ENCODE data around the gene SLC26A3.

SLC26A3 gene

GRCh38 chr7:107810626-107811025 is 7.6 kb upstream of the SLC26A3 start:
- no peak for TF ChIP-seq CTCF (IDR thresholded peaks at IDR 0.05; ENCODE audit: control extremely low read depth, extremely low read depth, low read depth, missing control alignments)
- no peak for DNase-seq (ENCODE audit: extremely low spot score)
- CTCF ChIA-PET = no interaction called here
- POLR2A ChIA-PET = no interaction called here

GRCh38 chr7:107809179-107809578 is 6.2 kb upstream of the SLC26A3 start:
- no peak for DNase-seq (ENCODE audit: extremely low spot score)
- TF ChIP-seq CTCF (IDR thresholded peaks at IDR 0.05; ENCODE audit: control extremely low read depth, extremely low read depth, low read depth, missing control alignments) = no peak
- CTCF ChIA-PET = interaction anchor here (1.3 kb wide), 1 partner anchor 16 kb away, joined by 4 read pairs; no protein-coding TSS in a partner anchor
- POLR2A ChIA-PET = no interaction called here

- POLR2A ChIA-PET = no interaction called here
- CTCF ChIA-PET = no interaction called here
- no peak for TF ChIP-seq CTCF (IDR thresholded peaks at IDR 0.05; ENCODE audit: control extremely low read depth, extremely low read depth, low read depth, missing control alignments)
- no peak for DNase-seq (ENCODE audit: extremely low spot score)
Observed at GRCh38 chr7:107799647-107800264, 3.3 kb downstream of the SLC26A3 start.

GRCh38 chr7:107792364-107792763 is 10.7 kb downstream of the SLC26A3 start:
- no peak for TF ChIP-seq CTCF (IDR thresholded peaks at IDR 0.05; ENCODE audit: control extremely low read depth, extremely low read depth, low read depth, missing control alignments)
- CTCF ChIA-PET = no interaction called here

GRCh38 chr7:107789647-107790046 is 13.4 kb downstream of the SLC26A3 start:
- no peak for DNase-seq (ENCODE audit: extremely low spot score)
- ChIA-PET POLR2A (no interaction called here), CTCF (no interaction called here)
- no peak for TF ChIP-seq CTCF (IDR thresholded peaks at IDR 0.05; ENCODE audit: control extremely low read depth, extremely low read depth, low read depth, missing control alignments)

More at GRCh38 chr7:107792364-107792763, 10.7 kb downstream of the SLC26A3 start:
- DNase-seq (ENCODE audit: extremely low spot score) = no peak
- POLR2A ChIA-PET = no interaction called here

GRCh38 chr7:107788662-107789061 is 14.4 kb downstream of the SLC26A3 start:
- CTCF ChIA-PET = no interaction called here
- DNase-seq (ENCODE audit: extremely low spot score) = no peak
- POLR2A ChIA-PET = no interaction called here
- TF ChIP-seq CTCF (IDR thresholded peaks at IDR 0.05; ENCODE audit: control extremely low read depth, extremely low read depth, low read depth, missing control alignments) = no peak

Measured in GM10248 (cell line).